GM19438 (cell line): ENCODE data around the gene PAX5.

ENCODE experiments used
- ATAC-seq: cut with Tn5 transposase; IDR thresholded peaks from one replicate; pipeline ENCODE4 v1.9.1; 2021; ENCODE audit warnings: low read depth; ENCODE audit not compliant: unreplicated experiment

PAX5 gene

DNA sequence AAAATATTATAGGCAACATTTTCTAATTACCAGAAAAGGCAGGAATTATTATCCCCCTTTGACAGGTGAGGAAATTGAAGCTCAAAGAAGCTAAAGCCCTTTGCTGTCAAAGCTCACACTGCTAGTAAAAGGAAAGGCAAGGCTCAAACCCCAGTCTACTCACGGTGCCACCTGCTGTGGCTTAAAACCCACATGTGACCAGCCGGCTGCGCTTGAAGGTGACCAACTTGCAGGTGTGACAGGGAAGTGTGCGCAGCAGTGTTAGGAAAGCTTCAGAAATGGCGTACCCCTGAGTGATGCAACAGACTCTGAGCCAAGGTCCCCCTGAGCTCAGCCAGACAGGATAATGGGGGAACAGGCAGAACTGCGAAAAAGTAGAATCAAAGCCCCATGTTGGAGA lies 45.2 kb downstream of the PAX5 start:
- no peak for ATAC-seq

GRCh38 chr9:36987891-36988290 lies 46.2 kb downstream of the PAX5 start:
- no peak for ATAC-seq

DNA sequence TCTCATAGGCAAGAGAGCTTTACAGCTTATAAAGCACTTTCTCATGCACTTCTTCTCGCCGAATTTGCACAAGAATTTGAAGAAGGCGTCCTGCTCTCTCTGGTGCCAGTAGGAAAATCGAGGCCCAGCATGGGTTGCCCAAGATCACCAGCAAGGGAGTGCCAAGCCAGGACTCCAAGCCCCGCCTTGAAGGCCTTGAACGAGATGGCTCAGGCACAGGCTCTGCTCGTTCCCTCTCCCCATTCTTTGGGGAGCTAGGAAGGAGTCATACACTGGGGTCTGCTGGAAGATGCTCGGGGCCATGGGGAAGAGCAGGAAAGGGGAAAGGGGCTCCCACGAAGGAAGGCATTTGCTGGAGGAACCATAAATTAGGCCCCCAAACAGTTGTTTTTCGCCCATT lies 46.7 kb downstream of the PAX5 start:
- no peak for ATAC-seq

DNA sequence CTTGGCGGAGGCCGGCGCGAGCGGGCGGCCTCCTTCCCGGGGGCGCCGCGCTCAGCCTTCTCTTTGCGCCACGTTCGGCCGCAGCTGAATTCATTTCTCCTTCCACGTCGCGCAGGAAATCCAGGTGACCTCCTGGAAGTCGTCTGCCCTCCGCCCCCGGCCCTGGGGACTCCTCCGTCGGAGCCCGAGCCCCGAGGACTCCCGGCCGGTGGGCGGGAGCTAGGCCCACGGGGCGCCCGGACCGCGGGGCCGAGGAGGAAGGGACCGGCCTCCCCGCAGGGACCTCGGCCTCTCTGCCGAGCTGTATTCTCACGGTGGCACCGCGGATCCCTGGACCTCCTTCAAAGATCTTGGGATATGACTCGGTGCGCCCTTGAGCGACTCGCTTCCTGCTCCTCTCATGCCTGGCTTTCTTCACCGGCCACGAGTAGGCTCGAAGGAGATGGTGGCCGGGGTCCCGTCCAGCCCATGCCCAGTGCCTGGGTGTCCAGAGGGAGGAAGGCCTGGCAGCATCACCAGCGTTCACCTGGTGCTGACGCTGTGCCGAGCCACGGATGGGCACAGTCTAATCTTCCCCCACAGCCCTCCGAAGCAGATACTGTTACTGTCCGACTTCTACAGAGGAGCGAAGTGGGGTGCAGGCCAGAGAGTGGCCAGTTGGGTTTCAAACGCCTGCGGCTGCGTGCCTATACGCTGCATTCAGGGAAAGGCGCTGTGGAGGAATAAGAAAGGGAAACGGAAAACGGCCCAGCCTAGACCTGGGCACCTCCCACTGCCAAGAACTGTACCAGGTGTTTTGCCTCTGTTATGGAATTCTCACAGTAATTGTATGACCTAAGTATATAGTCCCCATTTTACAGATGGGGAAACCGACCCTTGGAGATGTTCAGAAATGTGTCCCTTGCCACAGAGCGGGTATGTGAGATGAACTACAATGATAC lies 47.3 kb downstream of the PAX5 start:
- no peak for ATAC-seq

DNA sequence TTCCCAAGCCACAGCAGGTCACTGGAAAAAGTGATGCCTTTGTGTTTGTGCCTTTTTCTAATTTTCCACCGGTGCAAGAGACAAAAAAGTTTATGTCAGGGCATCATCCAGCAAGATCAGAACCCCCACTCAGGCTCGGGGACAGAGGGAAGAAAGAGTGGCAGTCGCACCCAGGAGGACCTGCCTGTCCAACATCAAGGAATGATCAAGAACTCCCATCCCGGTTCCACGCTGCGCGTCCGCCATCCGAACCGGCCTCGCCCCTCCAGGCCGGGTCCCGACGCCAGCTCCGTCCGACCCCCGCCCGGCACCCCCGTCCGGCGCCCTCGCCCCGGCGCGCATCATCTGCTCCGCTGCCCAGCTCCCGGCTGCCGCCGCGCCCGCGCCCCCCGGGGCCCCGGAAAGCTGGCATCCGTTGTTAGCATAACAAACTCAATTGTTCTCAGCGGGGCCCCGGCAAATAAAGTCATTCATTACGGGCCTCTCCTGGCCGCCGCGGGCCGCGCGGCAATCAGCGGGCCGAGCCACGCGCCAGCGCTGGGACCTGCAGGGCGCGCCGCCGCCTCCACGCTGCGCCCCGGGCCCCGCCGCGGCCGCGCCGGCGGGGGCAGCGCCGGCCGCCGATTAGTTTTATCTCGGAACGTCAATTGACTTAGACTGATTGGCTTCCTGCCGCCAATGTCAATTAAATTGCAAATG lies 48.1 kb downstream of the PAX5 start:
- ATAC-seq: no peak

- ATAC-seq: no peak
Observed at GRCh38 chr9:36985061-36985768, 48.9 kb downstream of the PAX5 start.

DNA sequence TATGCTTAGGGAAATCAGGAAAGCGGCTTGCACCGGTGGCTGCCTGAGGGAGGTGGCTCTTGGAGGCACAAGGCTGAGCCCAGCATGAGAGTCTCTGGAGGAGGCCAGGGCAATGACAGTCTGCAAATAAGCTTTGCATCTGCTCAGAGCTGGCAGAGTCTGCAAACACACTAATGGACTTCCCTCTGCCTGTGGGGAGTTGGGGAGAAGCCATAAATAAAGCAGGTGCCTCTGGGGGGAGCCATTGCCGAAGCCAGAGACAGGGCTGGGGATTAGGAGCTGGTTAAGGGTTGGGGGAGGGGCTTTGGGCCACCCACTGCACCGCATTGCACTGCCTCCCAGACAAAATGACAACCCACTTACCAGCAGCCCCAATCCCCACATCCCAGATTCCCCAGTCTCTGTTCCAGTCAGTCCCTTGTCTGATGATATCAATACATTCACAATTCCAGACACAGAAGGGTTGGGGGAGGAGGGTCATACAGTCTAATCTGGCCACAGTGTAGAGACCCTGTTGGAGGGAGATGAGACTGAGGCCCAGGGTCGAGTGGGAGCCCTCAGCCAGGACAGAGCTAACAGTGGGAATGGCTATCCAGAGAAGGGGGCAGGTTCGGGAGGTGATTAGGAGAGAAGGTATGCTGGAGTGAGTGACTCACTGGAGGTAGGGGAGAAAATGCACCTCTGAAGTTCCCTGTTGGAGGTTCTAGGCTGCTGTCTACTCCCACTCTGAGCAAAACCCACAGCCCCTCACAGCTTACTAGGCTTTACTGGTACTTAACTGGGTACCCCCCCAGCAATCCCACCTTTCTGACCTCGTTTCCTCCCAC lies 53.7 kb downstream of the PAX5 start:
- no peak for ATAC-seq

DNA sequence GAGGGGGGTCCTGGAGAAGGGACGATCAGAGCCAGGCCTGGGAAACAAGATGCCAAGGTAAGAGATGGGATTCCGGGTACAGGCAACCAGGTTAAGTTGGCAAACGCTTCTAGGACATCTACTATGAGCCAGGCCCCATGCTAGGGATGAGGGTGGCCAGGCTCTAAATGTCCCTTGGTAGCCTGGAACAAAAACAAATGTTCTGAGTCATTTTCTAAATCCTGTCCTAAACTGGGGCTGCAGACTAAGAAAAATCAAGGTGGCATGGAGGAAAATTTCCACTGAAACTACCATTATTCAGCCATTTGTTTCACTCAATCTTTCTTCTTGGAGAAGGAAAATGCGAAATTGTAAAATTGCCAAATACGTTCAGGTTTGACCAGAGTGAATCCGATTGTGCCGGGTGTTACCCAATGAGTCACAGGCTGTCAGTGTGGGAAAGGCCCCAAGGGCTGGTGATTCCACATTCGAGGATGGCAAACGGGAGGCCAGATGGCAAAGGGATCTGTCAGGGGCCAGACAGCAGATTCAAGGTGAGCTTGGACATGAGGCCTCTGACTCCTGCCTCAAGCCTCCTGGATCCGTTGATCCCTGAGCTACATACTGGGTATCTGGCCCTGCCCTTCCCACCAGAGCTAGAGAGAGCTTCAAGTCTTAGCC lies 57.6 kb downstream of the PAX5 start:
- no peak for ATAC-seq

- ATAC-seq: no peak
Observed at GRCh38 chr9:36974731-36975130, 59.3 kb downstream of the PAX5 start.

- no peak for ATAC-seq
Observed at GRCh38 chr9:36971935-36972488, 62.1 kb downstream of the PAX5 start.

DNA sequence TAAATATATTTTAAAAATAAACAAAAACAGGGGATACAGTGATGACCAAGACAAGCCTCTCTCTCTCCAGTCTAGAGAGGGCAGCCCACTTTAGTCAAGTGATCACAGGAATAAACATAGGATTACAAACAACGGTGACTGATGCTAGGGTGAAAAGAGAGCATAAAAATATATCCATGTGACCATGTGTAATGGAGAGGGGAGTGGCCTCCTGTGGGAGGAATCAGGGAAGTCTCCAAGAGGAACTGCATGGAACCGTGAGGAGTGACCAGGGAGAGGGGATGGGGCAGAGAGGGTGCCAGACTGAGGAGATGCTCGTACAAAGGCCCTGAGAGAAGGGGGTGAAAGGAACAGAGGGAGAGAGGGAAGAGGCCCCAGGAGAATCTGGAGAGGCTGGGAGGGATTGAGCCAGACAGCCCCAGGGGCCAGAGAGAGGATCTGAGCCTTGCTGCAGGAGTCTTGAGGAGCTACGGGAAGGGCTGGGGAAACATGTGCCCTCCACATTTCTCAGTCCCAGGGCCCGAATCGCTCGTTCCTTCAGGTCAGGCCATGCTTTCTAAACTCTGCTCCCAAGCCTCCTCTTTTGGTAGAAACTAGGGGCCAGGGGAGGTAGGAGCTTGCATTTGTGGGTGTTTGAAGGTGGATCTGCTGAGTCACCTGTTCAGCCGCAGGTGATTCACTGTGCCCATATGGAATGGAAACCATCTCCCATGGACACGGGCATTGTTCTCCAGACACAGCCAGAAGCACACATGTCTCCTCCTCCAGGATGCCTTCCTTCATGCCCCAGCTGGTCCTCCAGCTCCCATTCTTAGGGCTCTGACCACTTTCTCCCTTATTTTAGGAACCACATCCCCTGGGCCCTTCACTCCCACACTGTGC lies 63.8 kb downstream of the PAX5 start:
- no peak for ATAC-seq

GRCh38 chr9:36969216-36969771 lies 64.8 kb downstream of the PAX5 start:
- ATAC-seq: no peak

GRCh38 chr9:36968574-36969215 lies 65.4 kb downstream of the PAX5 start:
- ATAC-seq: no peak

GRCh38 chr9:36967997-36968396 lies 66.1 kb downstream of the PAX5 start:
- ATAC-seq: no peak

- no peak for ATAC-seq
Observed at GRCh38 chr9:36966371-36967097, 67.5 kb downstream of the PAX5 start.

DNA sequence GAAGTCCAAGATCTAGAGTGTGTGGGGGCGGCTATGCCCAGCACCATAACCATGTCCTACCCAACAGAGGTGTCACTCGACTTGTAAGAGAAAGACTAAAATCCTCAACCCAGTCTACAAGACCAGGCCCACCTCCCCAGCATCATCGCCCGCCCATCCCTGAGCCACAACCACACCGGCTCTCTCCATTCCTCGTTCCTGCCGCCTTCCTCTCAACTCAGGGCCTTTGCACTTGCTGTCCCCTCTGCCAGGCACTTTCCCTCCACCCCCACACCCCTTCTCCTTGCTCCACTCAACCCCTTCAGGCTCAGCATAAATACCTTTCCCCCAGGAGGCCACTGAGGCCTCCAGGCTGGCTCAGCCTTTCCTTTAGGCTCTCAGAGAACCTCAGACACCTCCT lies 69.3 kb downstream of the PAX5 start:
- ATAC-seq: no peak

DNA sequence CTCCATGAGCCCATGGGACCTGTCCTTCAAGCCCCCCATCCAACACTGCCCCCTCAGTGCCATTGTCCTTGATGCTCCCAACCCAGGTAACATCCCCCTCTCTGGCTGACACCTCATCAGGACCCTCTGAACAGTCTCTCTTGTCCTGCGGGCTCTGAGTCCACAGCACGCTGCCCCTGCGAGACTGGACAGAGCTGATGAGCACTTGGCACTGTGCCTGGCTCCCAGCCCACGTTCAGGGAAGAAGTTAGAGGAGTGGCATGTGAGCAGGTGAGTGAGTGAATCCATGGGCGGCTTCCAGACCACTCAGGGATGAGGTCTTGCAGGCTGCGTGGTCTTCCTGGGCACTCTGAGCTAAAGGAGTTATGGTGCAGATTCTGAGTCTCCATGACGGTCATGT lies 70.7 kb downstream of the PAX5 start:
- ATAC-seq: no peak
